Stimulated activated CD8-positive, alpha-beta memory T cell treated with anti-CD3 and anti-CD28 coated beads, Interleukin-4, amount 100 ng/mL, for 24 hours (primary cell): ENCODE data around the gene PHF13.

Experiments
- DNase-seq: peaks from one replicate; pipeline ENCODE4 v3.0.0-alpha.2; 2020; ENCODE audit warnings: low read depth

The PHF13 gene

DNA sequence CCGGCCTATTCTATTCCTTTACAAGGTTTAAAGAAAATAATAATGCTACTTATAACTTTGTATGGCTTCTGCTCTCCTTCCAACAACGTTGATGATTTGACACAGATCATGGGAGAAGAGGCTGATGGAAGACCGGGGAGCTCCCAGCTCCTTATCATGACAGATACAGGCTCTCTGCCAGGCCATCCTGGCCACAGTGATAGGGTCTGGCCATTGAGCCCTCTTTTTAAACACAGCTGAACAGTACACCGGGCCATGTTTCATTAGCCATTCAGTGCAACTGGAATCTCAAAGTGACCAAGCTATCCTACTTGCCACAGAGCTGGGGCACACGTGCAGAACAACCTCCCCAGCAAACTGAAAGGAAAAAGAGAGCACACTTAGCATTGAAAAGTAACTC lies 53.2 kb downstream of the PHF13 start:
- no peak for DNase-seq

DNA sequence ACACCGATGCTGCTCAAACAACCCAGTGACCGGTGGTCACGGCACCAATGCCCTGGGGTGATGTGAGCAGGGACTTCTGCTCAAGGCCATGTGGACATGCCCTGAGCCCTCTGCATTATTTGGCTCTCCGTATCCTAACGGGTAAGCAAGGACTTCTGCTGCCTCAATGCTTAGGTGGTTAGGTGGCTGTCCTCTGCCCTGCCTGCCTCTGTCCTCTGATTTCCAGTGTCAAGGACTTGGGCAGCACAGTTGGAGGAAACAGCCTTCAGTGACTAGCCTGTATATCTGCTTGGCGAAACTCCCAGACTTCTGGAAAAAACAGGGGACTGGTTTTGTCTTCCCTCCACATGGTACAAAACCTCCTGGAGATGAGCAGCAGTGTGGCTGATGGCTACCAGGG lies 53.6 kb downstream of the PHF13 start:
- DNase-seq: no peak

DNA sequence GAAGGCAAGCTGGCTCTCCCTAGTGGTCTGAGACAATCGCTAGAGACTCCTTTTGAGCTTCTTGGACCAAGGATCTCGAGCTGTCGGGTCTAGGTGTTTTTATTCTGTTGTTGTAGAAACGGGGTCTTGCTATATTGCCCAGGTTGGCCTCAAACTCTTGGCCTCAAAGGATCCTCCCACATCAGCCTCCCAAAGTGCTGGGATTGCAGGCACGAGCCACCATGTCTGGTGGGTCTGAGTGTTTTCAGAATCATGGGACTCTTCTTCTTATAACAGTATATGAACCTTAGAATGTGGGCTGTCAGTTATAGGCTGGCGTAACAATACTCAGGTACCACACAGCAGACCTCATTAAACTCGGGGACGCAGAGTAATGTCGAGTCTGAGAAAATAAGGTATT lies 55.0 kb downstream of the PHF13 start:
- no peak for DNase-seq

DNA sequence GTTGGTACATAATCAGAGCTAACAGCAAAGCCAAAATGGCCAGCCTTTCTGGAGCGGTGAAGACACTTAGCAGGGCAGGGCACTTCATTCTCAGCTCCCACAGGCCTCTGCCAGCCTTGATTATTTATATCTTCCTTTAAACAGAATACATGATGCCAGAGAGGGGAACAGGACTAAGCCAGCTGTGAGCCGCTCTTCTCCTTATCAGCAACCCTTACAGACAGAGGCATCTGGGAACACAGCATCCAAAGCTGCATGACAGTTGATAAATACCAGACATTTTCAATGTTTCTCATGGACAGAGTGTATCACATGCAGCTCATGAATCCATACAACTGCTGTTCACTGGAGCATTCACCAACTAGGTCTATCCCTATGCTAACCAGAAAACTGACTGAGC lies 59.0 kb downstream of the PHF13 start:
- no peak for DNase-seq
